Measurements from ENCODE around the gene TRIM68. TPM values are rescaled to one million over a fixed set of nuclear protein-coding genes. Genes with fewer than 3 reads are reported as not detected.

Gene TRIM68
- total RNA-seq, 1 experiment from 2014 or later = 6.9 TPM

GRCh38 chr11:4560467-4560866 lies 47.6 kb downstream of the TRIM68 start:
- Histone ChIP-seq H3K4me1 (peaks cover 26% of the 10 kb centered on the region), H3K9me3 (peaks cover 8% of the 10 kb centered on the region), H3K36me3 (ENCODE audit: control insufficient read depth, insufficient read depth, low read length) (no peaks in the 10 kb centered on the region), H3K4me3 (ENCODE audit: low read depth, low read length) (no peak overlapping the region), H3K27me3 (replicated peaks; ENCODE audit: control insufficient read depth, insufficient read depth, low read length) (no peaks in the 10 kb centered on the region)
- no peaks in the 10 kb centered on the region for H3K36me3 Mint-ChIP-seq (ENCODE audit: insufficient read depth, unreplicated experiment)
- intact Hi-C loops (cut with micrococcal nuclease; ENCODE audit: unreplicated experiment) = no loop called here
- H3K27me3 Mint-ChIP-seq (ENCODE audit: insufficient read depth, unreplicated experiment) = no peaks in the 10 kb centered on the region
- POLR2A ChIA-PET = no interaction called here
- TF ChIP-seq, protein P1, sequence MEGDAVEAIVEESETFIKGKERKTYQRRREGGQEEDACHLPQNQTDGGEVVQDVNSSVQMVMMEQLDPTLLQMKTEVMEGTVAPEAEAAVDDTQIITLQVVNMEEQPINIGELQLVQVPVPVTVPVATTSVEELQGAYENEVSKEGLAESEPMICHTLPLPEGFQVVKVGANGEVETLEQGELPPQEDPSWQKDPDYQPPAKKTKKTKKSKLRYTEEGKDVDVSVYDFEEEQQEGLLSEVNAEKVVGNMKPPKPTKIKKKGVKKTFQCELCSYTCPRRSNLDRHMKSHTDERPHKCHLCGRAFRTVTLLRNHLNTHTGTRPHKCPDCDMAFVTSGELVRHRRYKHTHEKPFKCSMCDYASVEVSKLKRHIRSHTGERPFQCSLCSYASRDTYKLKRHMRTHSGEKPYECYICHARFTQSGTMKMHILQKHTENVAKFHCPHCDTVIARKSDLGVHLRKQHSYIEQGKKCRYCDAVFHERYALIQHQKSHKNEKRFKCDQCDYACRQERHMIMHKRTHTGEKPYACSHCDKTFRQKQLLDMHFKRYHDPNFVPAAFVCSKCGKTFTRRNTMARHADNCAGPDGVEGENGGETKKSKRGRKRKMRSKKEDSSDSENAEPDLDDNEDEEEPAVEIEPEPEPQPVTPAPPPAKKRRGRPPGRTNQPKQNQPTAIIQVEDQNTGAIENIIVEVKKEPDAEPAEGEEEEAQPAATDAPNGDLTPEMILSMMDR (IDR thresholded peaks at IDR 0.05; ENCODE audit: insufficient read depth in 1 of 2, low read depth in 1 of 2, low read length in 1 of 2, severe bottlenecking in 1 of 2, unreplicated experiment in 1 of 2) = no peak
- CTCF ChIA-PET = interaction anchor here (2.0 kb wide), 1 partner anchor 21 kb away, joined by 8 read pairs; no protein-coding TSS in a partner anchor
- DNase-seq = peak in 1 of 2 experiments; percentile 47
- no TSS peak for BruUV-seq (replicated peaks)
- peak overlapping the region; percentile 5 for H3K27ac Mint-ChIP-seq (ENCODE audit: unreplicated experiment)
- no peaks in the 10 kb centered on the region for H3K9me3 Mint-ChIP-seq (ENCODE audit: unreplicated experiment)
- peaks cover 7% of the 10 kb centered on the region for H3K4me1 Mint-ChIP-seq (ENCODE audit: low read depth, unreplicated experiment)
- peak overlapping the region; percentile 15 for H3K4me3 Mint-ChIP-seq (ENCODE audit: unreplicated experiment)

- H3K27me3 ChIP-seq (replicated peaks; ENCODE audit: control insufficient read depth, insufficient read depth, low read length) = no peaks in the 10 kb centered on the region
- H3K4me1 ChIP-seq = peaks cover 26% of the 10 kb centered on the region
- no peak overlapping the region for H3K4me3 Mint-ChIP-seq (ENCODE audit: unreplicated experiment)
- TF ChIP-seq, protein P1 (IDR thresholded peaks at IDR 0.05; ENCODE audit: insufficient read depth in 1 of 2, low read depth in 1 of 2, low read length in 1 of 2, severe bottlenecking in 1 of 2, unreplicated experiment in 1 of 2) = no peak
- intact Hi-C loops (cut with micrococcal nuclease; ENCODE audit: unreplicated experiment) = no loop called here
- no peak overlapping the region for H3K4me3 ChIP-seq (ENCODE audit: low read depth, low read length)
- H3K36me3 Mint-ChIP-seq (ENCODE audit: insufficient read depth, unreplicated experiment) = no peaks in the 10 kb centered on the region
- H3K27ac Mint-ChIP-seq (ENCODE audit: unreplicated experiment) = peak overlapping the region; percentile 5
- no peaks in the 10 kb centered on the region for H3K9me3 Mint-ChIP-seq (ENCODE audit: unreplicated experiment)
- CTCF ChIA-PET = interaction anchor here (2.0 kb wide), 1 partner anchor 20 kb away, joined by 8 read pairs; no protein-coding TSS in a partner anchor
- no TSS peak for BruUV-seq (replicated peaks)
- peaks cover 8% of the 10 kb centered on the region for H3K9me3 ChIP-seq
- POLR2A ChIA-PET = no interaction called here
- H3K27me3 Mint-ChIP-seq (ENCODE audit: insufficient read depth, unreplicated experiment) = no peaks in the 10 kb centered on the region
- H3K36me3 ChIP-seq (ENCODE audit: control insufficient read depth, insufficient read depth, low read length) = no peaks in the 10 kb centered on the region
- H3K4me1 Mint-ChIP-seq (ENCODE audit: low read depth, unreplicated experiment) = peaks cover 7% of the 10 kb centered on the region
- no peak for DNase-seq
Observed at GRCh38 chr11:4559527-4560440, 48.2 kb downstream of the TRIM68 start.

- Histone ChIP-seq H3K4me3 (ENCODE audit: low read depth, low read length) (no peak overlapping the region), H3K36me3 (ENCODE audit: control insufficient read depth, insufficient read depth, low read length) (no peaks in the 10 kb centered on the region), H3K4me1 (peaks cover 15% of the 10 kb centered on the region), H3K27me3 (replicated peaks; ENCODE audit: control insufficient read depth, insufficient read depth, low read length) (no peaks in the 10 kb centered on the region), H3K9me3 (no peaks in the 10 kb centered on the region)
- Mint-ChIP-seq H3K27ac (ENCODE audit: unreplicated experiment) (no peak overlapping the region), H3K36me3 (ENCODE audit: insufficient read depth, unreplicated experiment) (no peaks in the 10 kb centered on the region), H3K4me1 (ENCODE audit: low read depth, unreplicated experiment) (no peaks in the 10 kb centered on the region), H3K4me3 (ENCODE audit: unreplicated experiment) (no peak overlapping the region), H3K27me3 (ENCODE audit: insufficient read depth, unreplicated experiment) (no peaks in the 10 kb centered on the region), H3K9me3 (ENCODE audit: unreplicated experiment) (no peaks in the 10 kb centered on the region)
- TF ChIP-seq, protein P1 (IDR thresholded peaks at IDR 0.05; ENCODE audit: insufficient read depth in 1 of 2, low read depth in 1 of 2, low read length in 1 of 2, severe bottlenecking in 1 of 2, unreplicated experiment in 1 of 2) = peak; percentile 25 to 36
- DNase-seq = no peak
- BruUV-seq (replicated peaks) = no TSS peak
- intact Hi-C loops (cut with micrococcal nuclease; ENCODE audit: unreplicated experiment) = loop anchor here (1.0 kb wide), 1 partner anchor 364 kb away; no protein-coding TSS in a partner anchor
- ChIA-PET CTCF (interaction anchor here (0.7 to 2.1 kb wide), 2 partner anchors 364 to 369 kb away, joined by 4 to 5 read pairs; no protein-coding TSS in a partner anchor), POLR2A (no interaction called here)
Observed at GRCh38 chr11:4551346-4551979, 56.6 kb downstream of the TRIM68 start.

All from Caco-2 (cell line).